Mesenchymal stem cell (in vitro differentiated cells and primary cell): ENCODE data around the gene STK33.

Source experiments
- DNase-seq: peaks from one replicate; pipeline ENCODE4 v3.0.0-alpha.2; 2013
- H2AFZ ChIP-seq: one replicate; pipeline ENCODE4 v1.6.1; 2013; ENCODE audit warnings: low read depth, mild to moderate bottlenecking, control low read depth, inconsistent platforms, low read length, moderate library complexity
- H2AK5ac ChIP-seq: 2 replicates; pipeline ENCODE4 v1.6.1; 2013; ENCODE audit warnings: low read length, moderate library complexity, mild to moderate bottlenecking, inconsistent platforms; ENCODE audit not compliant: severe bottlenecking
- H2BK120ac ChIP-seq: one replicate; pipeline ENCODE4 v1.6.1; 2013; ENCODE audit warnings: low read depth, mild to moderate bottlenecking, inconsistent platforms, low read length, moderate library complexity
- H2BK12ac ChIP-seq, 2 experiments: one replicate each; pipeline ENCODE4 v1.6.1; 2013; ENCODE audit warnings: inconsistent platforms in 2 of 2, low read length in 2 of 2, mild to moderate bottlenecking in 2 of 2, moderate library complexity in 2 of 2, control low read depth in 1 of 2
- H2BK15ac ChIP-seq: one replicate; pipeline ENCODE4 v1.6.1; 2013; ENCODE audit warnings: mild to moderate bottlenecking, low read depth, inconsistent platforms; ENCODE audit not compliant: poor library complexity, severe bottlenecking
- H2BK5ac ChIP-seq: 2 replicates; pipeline ENCODE4 v1.6.1; 2013; ENCODE audit warnings: low read depth, mild to moderate bottlenecking, low read length, control low read depth, inconsistent platforms; ENCODE audit not compliant: poor library complexity, severe bottlenecking
- H3K14ac ChIP-seq, 2 experiments: one replicate each; pipeline ENCODE4 v1.6.1; 2013; ENCODE audit warnings: inconsistent platforms in 2 of 2, low read length in 2 of 2, control low read depth in 1 of 2, mild to moderate bottlenecking in 1 of 2, moderate library complexity in 1 of 2
- H3K18ac ChIP-seq, 2 experiments: one replicate each; pipeline ENCODE4 v1.6.1; 2013; ENCODE audit warnings: inconsistent platforms in 2 of 2, low read length in 2 of 2, control low read depth in 1 of 2, low read depth in 1 of 2, mild to moderate bottlenecking in 1 of 2
- H3K23ac ChIP-seq, 2 experiments: one replicate each; pipeline ENCODE4 v1.6.1; 2013; ENCODE audit warnings: inconsistent platforms in 2 of 2, low read length in 2 of 2, mild to moderate bottlenecking in 2 of 2, moderate library complexity in 2 of 2, control low read depth in 1 of 2
- H3K27ac ChIP-seq: 2 replicates; pipeline ENCODE4 v1.5.1; 2013; ENCODE audit warnings: mild to moderate bottlenecking, moderate library complexity, low read length, control low read depth, inconsistent platforms; ENCODE audit not compliant: poor library complexity, severe bottlenecking
- H3K27me3 ChIP-seq, 2 experiments: 2 replicates each; pipeline versions ENCODE4 v1.6.1 to v1.7.0; 2013; ENCODE audit warnings: low read length in 2 of 2, mild to moderate bottlenecking in 2 of 2, moderate library complexity in 2 of 2, control low read depth in 1 of 2, inconsistent platforms in 1 of 2; ENCODE audit not compliant: control insufficient read depth in 1 of 2, insufficient read depth in 1 of 2
- H3K36me3 ChIP-seq, 2 experiments: 2 replicates each; pipeline versions ENCODE4 v1.6.1 to v1.7.0; 2013; ENCODE audit warnings: low read length in 2 of 2, control low read depth in 1 of 2, inconsistent platforms in 1 of 2, low read depth in 1 of 2, mild to moderate bottlenecking in 1 of 2; ENCODE audit not compliant: insufficient read depth in 2 of 2, control insufficient read depth in 1 of 2
- H3K4ac ChIP-seq, 2 experiments: one replicate each; pipeline ENCODE4 v1.6.1; 2013; ENCODE audit warnings: inconsistent platforms in 2 of 2, low read length in 2 of 2, mild to moderate bottlenecking in 2 of 2, moderate library complexity in 2 of 2, control low read depth in 1 of 2, low read depth in 1 of 2
- H3K4me1 ChIP-seq: 2 replicates; pipeline ENCODE4 v1.6.1; 2013; ENCODE audit warnings: low read depth, low read length, control low read depth; ENCODE audit not compliant: control insufficient read depth, insufficient read depth
- H3K4me2 ChIP-seq: 2 replicates; pipeline ENCODE4 v1.6.1; 2013; ENCODE audit warnings: low read length, mild to moderate bottlenecking, inconsistent platforms; ENCODE audit not compliant: poor library complexity, severe bottlenecking
- H3K4me3 ChIP-seq, 2 experiments: 2 replicates each; pipeline versions ENCODE4 v1.5.1 to v1.7.0; 2013; ENCODE audit warnings: low read length in 2 of 2, mild to moderate bottlenecking in 2 of 2, control low read depth in 1 of 2, low read depth in 1 of 2; ENCODE audit not compliant: insufficient read depth in 1 of 2
- H3K79me1 ChIP-seq: replicated peaks from 2 replicates; pipeline ENCODE4 v1.6.1; 2013; ENCODE audit warnings: mild to moderate bottlenecking, control low read depth, low read length, inconsistent platforms; ENCODE audit not compliant: poor library complexity, severe bottlenecking
- H3K9ac ChIP-seq: 2 replicates; pipeline ENCODE4 v1.7.0; 2013; ENCODE audit warnings: mild to moderate bottlenecking, low read length, moderate library complexity
- H3K9me3 ChIP-seq: 2 replicates; pipeline ENCODE4 v1.7.0; 2013; ENCODE audit warnings: mild to moderate bottlenecking, low read length; ENCODE audit not compliant: control insufficient read depth
- H4K8ac ChIP-seq: one replicate; pipeline ENCODE4 v1.6.1; 2013; ENCODE audit warnings: inconsistent platforms, mild to moderate bottlenecking, low read length, moderate library complexity
- H4K91ac ChIP-seq: one replicate; pipeline ENCODE4 v1.6.1; 2013; ENCODE audit warnings: mild to moderate bottlenecking, low read length, inconsistent platforms
- WGBS: methylation state at CpG from one replicate; pipeline ENCODE4 v1.1.7; 2013; ENCODE audit warnings: mixed read lengths; 5-methylcytosine and 5-hydroxymethylcytosine counted together

STK33 gene

DNA sequence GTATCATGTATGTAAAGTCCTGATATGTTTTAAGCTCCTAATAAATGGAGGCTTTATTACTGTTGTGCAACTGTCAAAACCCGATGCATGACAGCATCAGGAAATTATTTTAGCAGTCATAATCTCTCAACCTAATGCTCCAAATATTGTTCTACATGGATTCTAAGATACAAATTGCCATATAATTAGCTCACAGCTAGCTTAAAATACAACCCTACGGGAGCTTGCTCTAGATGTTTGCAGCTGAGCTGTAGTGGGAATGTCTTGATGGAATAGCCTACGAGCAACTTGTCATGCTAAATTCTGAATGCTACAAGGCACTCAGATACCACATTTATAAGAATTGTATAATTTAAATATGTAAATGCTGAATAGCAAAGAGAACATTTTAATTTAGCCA, 109.8 kb downstream of the STK33 start:
- Histone ChIP-seq H3K9ac (no peak overlapping the region), H2AFZ (no peak overlapping the region), H4K8ac (no peak overlapping the region), H3K9me3 (no peaks in the 10 kb centered on the region), H3K23ac (no peak overlapping the region), H3K4ac (no peak overlapping the region), H3K27ac (no peak overlapping the region), H3K4me3 (no peak overlapping the region), H3K79me1 (peaks cover 2% of the 10 kb centered on the region), H2AK5ac (no peak overlapping the region), H2BK12ac (no peak overlapping the region), H3K27me3 (no peaks in the 10 kb centered on the region), H4K91ac (no peak overlapping the region), H2BK5ac (no peak overlapping the region), H3K4me1 (no peaks in the 10 kb centered on the region), H2BK120ac (no peak overlapping the region), H2BK15ac (no peak overlapping the region), H3K36me3 (no peaks in the 10 kb centered on the region), H3K4me2 (no peak overlapping the region), H3K14ac (no peak overlapping the region), H3K18ac (no peak overlapping the region)
- 94% methylated on average over 2 of the region's 3 CpGs for WGBS
- no peak for DNase-seq

DNA sequence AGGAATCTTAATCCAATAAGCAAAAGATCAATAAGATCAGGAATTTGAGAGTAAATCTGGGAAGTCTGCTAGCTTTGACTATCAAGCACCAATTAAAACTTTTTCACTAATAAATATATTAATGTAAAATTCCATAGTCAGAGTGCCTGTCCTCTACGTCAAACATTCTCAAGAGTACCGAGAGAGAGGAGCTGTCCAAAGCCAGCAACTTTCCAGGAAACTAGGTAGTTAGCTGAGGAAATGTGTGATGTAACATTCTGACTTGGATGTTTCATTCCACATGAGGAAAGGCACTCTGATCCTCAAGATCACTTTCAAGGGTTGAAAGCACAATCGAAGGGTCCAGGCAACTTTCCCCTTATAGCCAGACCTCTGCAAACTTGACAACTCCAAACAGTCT, 113.2 kb downstream of the STK33 start:
- H3K14ac ChIP-seq: no peak overlapping the region
- H3K27me3 ChIP-seq: peaks cover 0 to 5% of the 10 kb centered on the region in 2 experiments
- no peak overlapping the region for H3K23ac ChIP-seq
- H3K4me1 ChIP-seq: no peaks in the 10 kb centered on the region
- H3K9me3 ChIP-seq: no peaks in the 10 kb centered on the region
- no peak overlapping the region for H4K8ac ChIP-seq
- no peak overlapping the region for H2BK15ac ChIP-seq
- no peak overlapping the region for H2BK5ac ChIP-seq
- H2BK120ac ChIP-seq: no peak overlapping the region
- H2AFZ ChIP-seq: no peak overlapping the region
- no peak overlapping the region for H2BK12ac ChIP-seq
- no peak overlapping the region for H4K91ac ChIP-seq
- H3K18ac ChIP-seq: no peak overlapping the region
- peaks cover 2% of the 10 kb centered on the region for H3K79me1 ChIP-seq
- no peak overlapping the region for H3K4ac ChIP-seq
- H3K9ac ChIP-seq: no peak overlapping the region
- no peaks in the 10 kb centered on the region for H3K36me3 ChIP-seq
- WGBS: 92% methylated on average over 3 of the region's 3 CpGs
- no peak overlapping the region for H2AK5ac ChIP-seq
- no peak for DNase-seq
- H3K27ac ChIP-seq: no peak overlapping the region
- no peak overlapping the region for H3K4me2 ChIP-seq
- no peak overlapping the region for H3K4me3 ChIP-seq

DNA sequence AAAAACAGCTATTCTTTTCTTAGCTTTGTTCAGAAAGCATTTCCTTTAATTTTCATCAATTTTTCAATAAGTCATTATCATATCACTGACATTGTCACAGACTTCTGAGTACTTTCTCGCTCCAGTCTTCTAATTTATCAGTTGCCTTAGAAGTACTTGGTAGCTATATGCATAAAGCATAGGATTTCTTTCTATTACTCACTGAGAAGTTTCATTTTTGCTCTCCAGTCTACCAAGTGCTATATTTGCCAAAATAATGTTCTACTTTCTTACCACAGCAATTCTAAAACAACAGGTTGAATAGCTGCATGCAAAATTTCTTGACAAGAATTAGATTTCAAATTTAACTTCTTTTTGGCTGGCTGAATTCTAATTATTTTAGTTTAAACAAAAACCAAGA, 116.3 kb downstream of the STK33 start:
- WGBS: 100% methylated on average over 1 of the region's 1 CpG

DNA sequence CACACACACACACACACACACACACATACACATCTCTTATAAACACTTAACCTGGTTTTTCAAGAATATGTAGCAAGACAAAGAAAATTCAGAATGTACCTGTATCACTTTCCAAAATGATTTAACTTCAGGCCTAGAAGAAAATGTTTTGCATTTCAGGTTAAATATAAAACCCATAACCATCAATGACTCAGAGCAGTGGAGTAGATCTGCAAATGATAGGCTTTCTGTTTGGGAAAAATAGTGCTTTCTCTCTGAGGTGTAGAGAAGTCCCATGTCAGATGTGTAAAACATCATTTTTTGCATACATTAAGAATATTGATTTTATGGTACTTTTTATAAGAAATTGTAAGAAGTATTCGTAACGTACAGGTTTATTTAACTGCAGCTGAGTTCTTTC, 116.9 kb downstream of the STK33 start:
- Histone ChIP-seq H3K4me2 (no peak overlapping the region), H3K4me3 (no peak overlapping the region), H2BK15ac (no peak overlapping the region), H3K27ac (no peak overlapping the region), H2BK5ac (no peak overlapping the region), H3K27me3 (peaks cover 0 to 5% of the 10 kb centered on the region in 2 experiments), H3K79me1 (peaks cover 2% of the 10 kb centered on the region), H3K18ac (no peak overlapping the region), H4K91ac (no peak overlapping the region), H3K9ac (no peak overlapping the region), H3K36me3 (no peaks in the 10 kb centered on the region), H2AK5ac (no peak overlapping the region), H3K4ac (no peak overlapping the region), H3K9me3 (no peaks in the 10 kb centered on the region), H2BK120ac (no peak overlapping the region), H3K4me1 (no peaks in the 10 kb centered on the region), H3K14ac (no peak overlapping the region), H2BK12ac (no peak overlapping the region), H2AFZ (no peak overlapping the region), H3K23ac (no peak overlapping the region), H4K8ac (no peak overlapping the region)
- DNase-seq: no peak
- WGBS: no CpG with 5 or more reads among the region's 2 CpGs

More for the DNA sequence above, 116.3 kb downstream of the STK33 start:
- Histone ChIP-seq H3K4me1 (no peaks in the 10 kb centered on the region), H3K27me3 (peaks cover 0 to 5% of the 10 kb centered on the region in 2 experiments), H2BK12ac (no peak overlapping the region), H2BK120ac (no peak overlapping the region), H2BK5ac (no peak overlapping the region), H2AK5ac (no peak overlapping the region), H3K27ac (no peak overlapping the region), H3K9ac (no peak overlapping the region), H2BK15ac (no peak overlapping the region), H3K36me3 (no peaks in the 10 kb centered on the region), H3K9me3 (no peaks in the 10 kb centered on the region), H3K18ac (no peak overlapping the region), H2AFZ (no peak overlapping the region), H3K23ac (no peak overlapping the region), H3K4me3 (no peak overlapping the region), H3K14ac (no peak overlapping the region), H4K91ac (no peak overlapping the region), H3K4ac (no peak overlapping the region), H3K4me2 (no peak overlapping the region), H3K79me1 (peaks cover 2% of the 10 kb centered on the region), H4K8ac (no peak overlapping the region)
- no peak for DNase-seq
